ENCODE data around the gene NTRK3. TPM values are rescaled to one million over a fixed set of nuclear protein-coding genes. Genes with fewer than 3 reads are reported as not detected.

Gene NTRK3
- total RNA-seq, 1 donor from 2014 or later: 3.5 TPM

- no peaks in the 10 kb centered on the region for H3K4me1 ChIP-seq
- no peak for TF ChIP-seq CTCF (IDR thresholded peaks at IDR 0.05)
These were observed 36.9 kb downstream of the NTRK3 start for GRCh38 chr15:88219623-88220022.

GRCh38 chr15:88218557-88219221, 37.9 kb downstream of the NTRK3 start:
- Histone ChIP-seq H3K27ac (no peak overlapping the region), H3K36me3 (no peaks in the 10 kb centered on the region), H3K4me3 (no peak overlapping the region), H3K9me3 (no peaks in the 10 kb centered on the region), H3K4me1 (no peaks in the 10 kb centered on the region), H3K27me3 (ENCODE audit: low read depth) (no peaks in the 10 kb centered on the region)
- DNase-seq: no peak
- no peak for ATAC-seq
- intact Hi-C loops (cut with DNase I): no loop called here
- no peak for TF ChIP-seq CTCF (IDR thresholded peaks at IDR 0.05)

More at GRCh38 chr15:88219623-88220022, 36.9 kb downstream of the NTRK3 start:
- DNase-seq (no peak), ATAC-seq (no peak)
- no peaks in the 10 kb centered on the region for H3K9me3 ChIP-seq
- no peaks in the 10 kb centered on the region for H3K27me3 ChIP-seq (ENCODE audit: low read depth)
- no peak overlapping the region for H3K4me3 ChIP-seq
- no peaks in the 10 kb centered on the region for H3K36me3 ChIP-seq
- H3K27ac ChIP-seq: no peak overlapping the region
- intact Hi-C loops (cut with DNase I): no loop called here

DNA sequence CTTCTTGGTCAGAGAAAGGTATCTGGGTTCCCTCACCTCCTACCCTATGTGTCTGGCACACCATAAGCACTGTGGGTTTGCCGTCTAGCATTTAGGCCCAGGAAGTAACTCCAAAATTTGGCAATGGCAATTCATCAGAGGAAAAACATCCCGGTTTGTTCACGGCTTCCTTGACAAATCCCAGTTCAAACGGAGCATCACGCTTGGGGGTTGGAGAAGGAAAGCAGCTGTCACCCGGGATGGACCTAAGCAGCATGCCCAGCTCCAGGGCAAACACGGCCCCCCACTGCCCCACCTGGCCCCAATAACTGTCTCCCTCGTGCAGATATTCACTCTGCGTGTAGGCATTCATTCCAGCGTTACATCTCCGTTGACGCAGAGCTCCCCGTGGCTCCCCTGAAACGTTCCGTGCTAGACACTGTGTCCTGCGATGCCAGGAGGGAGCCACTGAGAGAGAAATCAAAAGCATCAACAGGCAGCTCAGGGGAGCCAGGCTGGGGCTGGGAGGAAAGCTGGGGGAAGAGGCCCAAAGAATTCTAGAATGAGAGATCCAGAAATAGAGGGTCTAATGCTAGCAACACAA, 41.4 kb downstream of the NTRK3 start:
- Histone ChIP-seq H3K36me3 (no peaks in the 10 kb centered on the region), H3K27ac (no peak overlapping the region), H3K4me1 (no peaks in the 10 kb centered on the region), H3K27me3 (ENCODE audit: low read depth) (no peaks in the 10 kb centered on the region), H3K4me3 (no peak overlapping the region), H3K9me3 (no peaks in the 10 kb centered on the region)
- TF ChIP-seq CTCF (IDR thresholded peaks at IDR 0.05): no peak
- ATAC-seq: no peak
- intact Hi-C loops (cut with DNase I): no loop called here
- no peak for DNase-seq

DNA sequence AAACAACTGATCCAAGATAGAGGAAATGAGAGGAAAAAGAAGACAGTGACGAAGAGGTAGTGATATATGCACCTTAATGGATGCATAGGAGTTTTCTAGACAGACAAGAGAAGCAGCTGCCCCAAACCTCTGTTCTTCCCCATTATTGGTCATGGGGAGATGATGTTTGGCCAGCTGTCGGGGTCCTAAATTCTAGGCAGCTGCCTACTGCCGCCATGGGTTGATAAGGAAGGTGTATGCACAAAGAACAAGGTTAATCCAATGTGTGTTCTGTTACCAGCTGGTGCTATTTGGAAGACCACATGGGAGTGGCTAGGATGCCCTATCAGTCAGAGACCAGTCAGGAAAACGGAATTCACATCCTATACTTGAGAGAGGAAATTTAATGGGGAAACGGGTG, 47.4 kb downstream of the NTRK3 start:
- intact Hi-C loops (cut with DNase I): no loop called here
- no peak for ATAC-seq
- TF ChIP-seq CTCF (IDR thresholded peaks at IDR 0.05): no peak

DNA sequence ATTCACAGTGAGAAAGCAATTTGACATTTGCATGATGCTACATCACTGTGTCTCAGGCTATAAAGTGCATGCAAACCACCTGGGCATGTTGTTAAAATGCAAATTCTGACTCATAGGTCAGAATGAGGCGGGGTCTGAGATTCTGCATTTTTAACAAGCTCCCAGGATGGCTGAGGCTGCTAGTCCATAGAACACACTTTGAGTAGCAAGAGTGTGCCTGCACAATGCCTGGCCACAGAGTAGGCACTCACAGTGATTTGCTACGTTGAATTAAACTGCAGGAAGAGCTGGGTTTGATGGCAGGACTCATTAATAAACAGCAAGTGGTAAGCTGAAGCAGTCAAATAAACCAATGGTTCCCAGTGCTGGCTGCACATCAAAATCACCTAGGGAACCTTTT, 48.1 kb downstream of the NTRK3 start:
- Histone ChIP-seq H3K4me1 (no peaks in the 10 kb centered on the region), H3K36me3 (no peaks in the 10 kb centered on the region), H3K4me3 (no peak overlapping the region), H3K27me3 (ENCODE audit: low read depth) (no peaks in the 10 kb centered on the region), H3K27ac (no peak overlapping the region), H3K9me3 (no peaks in the 10 kb centered on the region)
- DNase-seq (no peak), ATAC-seq (no peak)
- intact Hi-C loops (cut with DNase I): no loop called here
- TF ChIP-seq CTCF (IDR thresholded peaks at IDR 0.05): no peak

More for the DNA sequence above, 47.4 kb downstream of the NTRK3 start:
- Histone ChIP-seq H3K27me3 (ENCODE audit: low read depth) (no peaks in the 10 kb centered on the region), H3K4me1 (no peaks in the 10 kb centered on the region), H3K27ac (no peak overlapping the region), H3K36me3 (no peaks in the 10 kb centered on the region), H3K9me3 (no peaks in the 10 kb centered on the region), H3K4me3 (no peak overlapping the region)
- DNase-seq: no peak

Data from lower lobe of right lung (tissue), 2 donors.